IPS-15b (cell line): ENCODE measurements around the gene LRP1B.

Experiments
- H3K27me3 ChIP-seq: one replicate; pipeline ENCODE4 v1.6.1; 2013; ENCODE audit warnings: low read length; ENCODE audit not compliant: control insufficient read depth, insufficient read depth
- H3K36me3 ChIP-seq: one replicate; pipeline ENCODE4 v1.6.1; 2013; ENCODE audit warnings: low read length; ENCODE audit not compliant: control insufficient read depth, insufficient read depth
- H3K4me1 ChIP-seq: one replicate; pipeline ENCODE4 v1.6.1; 2013; ENCODE audit warnings: mild to moderate bottlenecking, low read length; ENCODE audit not compliant: control insufficient read depth, insufficient read depth
- H3K4me3 ChIP-seq: one replicate; pipeline ENCODE4 v1.5.1; 2013; ENCODE audit warnings: low read depth, low read length
- H3K9ac ChIP-seq: one replicate; pipeline ENCODE4 v1.6.1; 2013; ENCODE audit warnings: low read depth, mild to moderate bottlenecking, low read length
- H3K9me3 ChIP-seq: one replicate; pipeline ENCODE4 v1.6.1; 2013; ENCODE audit warnings: mild to moderate bottlenecking, low read length; ENCODE audit not compliant: control insufficient read depth, insufficient read depth

The LRP1B gene

GRCh38 chr2:140892911-140893637, 1237.7 kb downstream of the LRP1B start:
- no peaks in the 10 kb centered on the region for H3K27me3 ChIP-seq
- H3K4me1 ChIP-seq: peaks cover 19% of the 10 kb centered on the region
- no peaks in the 10 kb centered on the region for H3K36me3 ChIP-seq
- no peaks in the 10 kb centered on the region for H3K9me3 ChIP-seq
- no peak overlapping the region for H3K9ac ChIP-seq
- no peak overlapping the region for H3K4me3 ChIP-seq

GRCh38 chr2:140892436-140892835, 1238.4 kb downstream of the LRP1B start:
- H3K4me1 ChIP-seq: peaks cover 19% of the 10 kb centered on the region
- H3K9me3 ChIP-seq: no peaks in the 10 kb centered on the region
- H3K9ac ChIP-seq: no peak overlapping the region
- H3K4me3 ChIP-seq: no peak overlapping the region
- H3K36me3 ChIP-seq: no peaks in the 10 kb centered on the region
- H3K27me3 ChIP-seq: no peaks in the 10 kb centered on the region

GRCh38 chr2:140891614-140892212, 1239.1 kb downstream of the LRP1B start:
- Histone ChIP-seq H3K36me3 (no peaks in the 10 kb centered on the region), H3K27me3 (no peaks in the 10 kb centered on the region), H3K4me3 (no peak overlapping the region), H3K9me3 (no peaks in the 10 kb centered on the region), H3K9ac (no peak overlapping the region), H3K4me1 (peaks cover 19% of the 10 kb centered on the region)

- no peak overlapping the region for H3K9ac ChIP-seq
- no peaks in the 10 kb centered on the region for H3K36me3 ChIP-seq
- no peaks in the 10 kb centered on the region for H3K9me3 ChIP-seq
- no peaks in the 10 kb centered on the region for H3K27me3 ChIP-seq
- H3K4me3 ChIP-seq: no peak overlapping the region
- peaks cover 6% of the 10 kb centered on the region for H3K4me1 ChIP-seq
Observed at GRCh38 chr2:140882671-140883620, 1247.9 kb downstream of the LRP1B start.

- Histone ChIP-seq H3K4me3 (no peak overlapping the region), H3K9ac (no peak overlapping the region), H3K36me3 (no peaks in the 10 kb centered on the region), H3K27me3 (no peaks in the 10 kb centered on the region), H3K4me1 (peaks cover 6% of the 10 kb centered on the region), H3K9me3 (peaks cover 3% of the 10 kb centered on the region)
Observed at GRCh38 chr2:140880573-140880972, 1250.2 kb downstream of the LRP1B start.

- Histone ChIP-seq H3K4me3 (no peak overlapping the region), H3K27me3 (no peaks in the 10 kb centered on the region), H3K9ac (no peak overlapping the region), H3K9me3 (peaks cover 8% of the 10 kb centered on the region), H3K4me1 (no peaks in the 10 kb centered on the region), H3K36me3 (no peaks in the 10 kb centered on the region)
Observed at GRCh38 chr2:140876015-140876414, 1254.8 kb downstream of the LRP1B start.

GRCh38 chr2:140873915-140874531, 1256.8 kb downstream of the LRP1B start:
- H3K4me1 ChIP-seq: no peaks in the 10 kb centered on the region
- no peaks in the 10 kb centered on the region for H3K36me3 ChIP-seq
- no peak overlapping the region for H3K9ac ChIP-seq
- H3K27me3 ChIP-seq: no peaks in the 10 kb centered on the region
- peaks cover 8% of the 10 kb centered on the region for H3K9me3 ChIP-seq
- no peak overlapping the region for H3K4me3 ChIP-seq

GRCh38 chr2:140869925-140870324, 1260.9 kb downstream of the LRP1B start:
- H3K9me3 ChIP-seq: peaks cover 3% of the 10 kb centered on the region
- no peaks in the 10 kb centered on the region for H3K36me3 ChIP-seq
- no peak overlapping the region for H3K4me3 ChIP-seq
- H3K9ac ChIP-seq: no peak overlapping the region
- H3K27me3 ChIP-seq: no peaks in the 10 kb centered on the region
- H3K4me1 ChIP-seq: no peaks in the 10 kb centered on the region

GRCh38 chr2:140869107-140869506, 1261.7 kb downstream of the LRP1B start:
- Histone ChIP-seq H3K4me3 (no peak overlapping the region), H3K27me3 (no peaks in the 10 kb centered on the region), H3K9ac (no peak overlapping the region), H3K9me3 (no peaks in the 10 kb centered on the region), H3K4me1 (no peaks in the 10 kb centered on the region), H3K36me3 (no peaks in the 10 kb centered on the region)

- Histone ChIP-seq H3K9ac (no peak overlapping the region), H3K36me3 (no peaks in the 10 kb centered on the region), H3K9me3 (no peaks in the 10 kb centered on the region), H3K27me3 (no peaks in the 10 kb centered on the region), H3K4me1 (no peaks in the 10 kb centered on the region), H3K4me3 (no peak overlapping the region)
Observed at GRCh38 chr2:140865837-140866236, 1265.0 kb downstream of the LRP1B start.

- no peaks in the 10 kb centered on the region for H3K9me3 ChIP-seq
- H3K9ac ChIP-seq: no peak overlapping the region
- H3K27me3 ChIP-seq: no peaks in the 10 kb centered on the region
- H3K36me3 ChIP-seq: no peaks in the 10 kb centered on the region
- no peak overlapping the region for H3K4me3 ChIP-seq
- H3K4me1 ChIP-seq: peaks cover 4% of the 10 kb centered on the region
Observed at GRCh38 chr2:140863713-140864112, 1267.1 kb downstream of the LRP1B start.
